ENCODE measurements around the gene KAT5. TPM values are rescaled to one million over a fixed set of nuclear protein-coding genes. Genes with fewer than 3 reads are reported as not detected.
A peak's percentile ranks its signal among the peaks of the same experiment; 100 is the strongest.

KAT5 gene
- total RNA-seq, 2 experiments from 2014 or later, result 79.9 to 97.1 TPM

GRCh38 chr11:65712633-65713076, 603 bp downstream of the KAT5 start:
- Histone ChIP-seq H3K9me3 (ENCODE audit: low read length) (no peaks in the 10 kb centered on the region), H3K4me3 (ENCODE audit: low read depth, low read length, poor library complexity, severe bottlenecking) (peak overlapping the region; percentile 89), H4K20me1 (ENCODE audit: insufficient read depth, low read length) (no peaks in the 10 kb centered on the region), H3K27ac (ENCODE audit: low read depth, low read length, poor library complexity, severe bottlenecking) (peak overlapping the region; percentile 82), H3K79me2 (ENCODE audit: insufficient read depth, low read depth, low read length) (peaks cover 6% of the 10 kb centered on the region; the same call in 1 of the 2 replicates), H3K9me2 (ENCODE audit: insufficient read depth, low read length) (no peaks in the 10 kb centered on the region), H3K36me3 (ENCODE audit: insufficient read depth, low read length) (peaks cover 45% of the 10 kb centered on the region), H3K4me1 (ENCODE audit: insufficient read depth, low read length, poor library complexity, severe bottlenecking) (peaks cover 19% of the 10 kb centered on the region), H3K4me2 (ENCODE audit: low read length) (peak overlapping the region; percentile 66), H2AFZ (ENCODE audit: low read length) (peak overlapping the region; percentile 77; the same call in 1 of the 2 replicates)
- TSS peak; percentile 68 for BruUV-seq (replicated peaks)
- TF ChIP-seq EZH2phosphoT487 (IDR thresholded peaks at IDR 0.05; ENCODE audit: borderline replicate concordance, low read depth, low read length) (no peak), CTCF (conservative IDR thresholded peaks at IDR 0.05; ENCODE audit: low read length) (no peak)
- no peak for DNase-seq (ENCODE audit: low spot score)
- POLR2A ChIA-PET, result interaction anchor here (1.1 to 2.5 kb wide), 2 partner anchors 8 to 181 kb away, joined by 3 to 13 read pairs; partner anchors contain the start of gene RNASEH2C
- intact Hi-C loops (cut with micrococcal nuclease; ENCODE audit: unreplicated experiment), result loop anchor here (1.0 to 5.0 kb wide), 3 partner anchors 8 to 290 kb away; partner anchors contain the start of genes BANF1, CFL1, EIF1AD and RNASEH2C
- CTCF ChIA-PET (ENCODE audit: unreplicated experiment), result interaction anchor here (1.0 to 1.3 kb wide), 2 partner anchors 68 to 105 kb away, joined by 3 to 4 read pairs; no protein-coding TSS in a partner anchor

GRCh38 chr11:65713212-65713969, 1.3 kb downstream of the KAT5 start:
- DNase-seq (ENCODE audit: low spot score), result no peak
- Histone ChIP-seq H2AFZ (ENCODE audit: low read length) (no peak overlapping the region), H3K27ac (ENCODE audit: low read depth, low read length, poor library complexity, severe bottlenecking) (no peak overlapping the region), H3K9me2 (ENCODE audit: insufficient read depth, low read length) (no peaks in the 10 kb centered on the region), H3K9me3 (ENCODE audit: low read length) (no peaks in the 10 kb centered on the region), H3K79me2 (ENCODE audit: insufficient read depth, low read depth, low read length) (peaks cover 6% of the 10 kb centered on the region; the same call in 1 of the 2 replicates), H4K20me1 (ENCODE audit: insufficient read depth, low read length) (no peaks in the 10 kb centered on the region), H3K36me3 (ENCODE audit: insufficient read depth, low read length) (peaks cover 52% of the 10 kb centered on the region), H3K4me1 (ENCODE audit: insufficient read depth, low read length, poor library complexity, severe bottlenecking) (peaks cover 24% of the 10 kb centered on the region), H3K4me2 (ENCODE audit: low read length) (peak overlapping the region; percentile 66), H3K4me3 (ENCODE audit: low read depth, low read length, poor library complexity, severe bottlenecking) (peak overlapping the region; percentile 89)
- intact Hi-C loops (cut with micrococcal nuclease; ENCODE audit: unreplicated experiment), result loop anchor here (5.0 kb wide), 1 partner anchor 289 kb away; the partner anchor contains the start of genes BANF1 and EIF1AD
- POLR2A ChIA-PET, result interaction anchor here (0.6 kb wide), 2 partner anchors 87 to 214 kb away, joined by 4 read pairs; no protein-coding TSS in a partner anchor
- no peak for TF ChIP-seq EZH2phosphoT487 (IDR thresholded peaks at IDR 0.05; ENCODE audit: borderline replicate concordance, low read depth, low read length)
- TF ChIP-seq CTCF (conservative IDR thresholded peaks at IDR 0.05; ENCODE audit: low read length), result no peak
- BruUV-seq (replicated peaks), result no TSS peak
- CTCF ChIA-PET (ENCODE audit: unreplicated experiment), result no interaction called here
